Measurements from ENCODE around the gene SCAMP4.

The SCAMP4 gene

DNA sequence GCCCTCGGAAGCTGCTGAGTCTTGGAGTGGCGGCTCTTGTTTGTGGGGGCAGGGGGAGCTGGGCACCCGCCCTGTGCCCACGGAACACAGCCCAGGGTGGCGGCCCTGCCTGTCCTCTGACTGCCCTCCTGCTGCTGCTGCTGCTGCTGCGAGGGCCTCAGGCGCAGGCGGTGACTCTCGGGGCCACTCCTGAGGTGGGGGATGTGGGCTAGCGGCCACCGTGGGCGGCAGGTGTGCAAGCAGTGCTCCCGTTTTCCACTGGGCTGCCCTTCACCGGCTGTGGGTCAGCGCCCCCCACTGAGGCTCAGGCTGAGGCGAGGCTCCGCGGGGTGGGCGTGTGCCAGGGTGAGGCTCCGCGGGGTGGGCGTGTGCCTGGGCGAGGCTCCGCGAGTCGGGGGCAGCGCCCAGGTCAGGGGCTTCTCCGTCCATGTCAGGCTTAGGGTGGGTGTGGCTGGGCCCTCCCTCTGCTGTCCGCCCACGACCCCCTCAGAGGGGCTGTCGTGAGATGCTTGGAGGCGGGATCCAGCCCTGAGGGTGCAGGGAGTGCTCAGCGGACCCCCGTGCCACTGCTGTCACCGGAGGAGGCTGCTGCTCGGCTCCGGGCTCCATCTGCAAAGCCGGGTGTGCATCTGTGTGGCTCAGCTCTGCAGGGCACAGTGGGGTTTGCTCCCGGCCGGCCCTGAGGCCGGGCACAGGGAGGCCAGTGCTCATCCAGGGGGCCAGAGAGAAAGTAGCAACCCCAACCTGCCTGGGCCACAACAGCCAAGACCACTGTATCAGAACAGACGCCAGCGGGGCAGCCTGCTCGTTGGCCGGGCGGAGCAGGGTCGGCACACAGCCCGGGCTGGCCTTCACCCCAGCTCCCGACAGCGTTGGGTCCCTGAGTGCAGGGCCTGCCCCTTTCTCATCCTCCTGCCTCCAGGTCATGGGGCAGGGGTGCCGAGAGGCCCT lies 50.2 kb downstream of the SCAMP4 start:
- in situ Hi-C loops (cut with MboI; ENCODE audit: low sequenced_read_pairs) = no loop called here

DNA sequence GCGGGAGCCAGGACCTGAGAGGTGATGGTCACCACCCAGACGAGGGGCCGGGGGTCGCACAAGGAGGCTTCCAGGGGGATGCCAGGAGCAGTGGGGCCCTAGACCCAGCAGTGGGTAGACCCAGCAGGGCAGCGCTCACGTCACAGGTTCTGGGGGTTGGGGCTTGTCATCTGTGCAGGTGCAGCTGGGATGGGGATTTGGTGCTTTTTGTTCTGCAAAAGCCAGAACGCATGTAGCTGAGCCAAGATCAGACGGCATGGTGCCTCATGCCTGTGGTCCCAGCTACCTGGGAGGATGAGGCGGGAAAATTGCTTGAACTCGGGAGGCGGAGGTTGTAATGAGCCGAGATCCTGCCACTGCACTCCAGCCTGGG lies 50.9 kb downstream of the SCAMP4 start:
- in situ Hi-C loops (cut with MboI; ENCODE audit: low sequenced_read_pairs) = no loop called here

DNA sequence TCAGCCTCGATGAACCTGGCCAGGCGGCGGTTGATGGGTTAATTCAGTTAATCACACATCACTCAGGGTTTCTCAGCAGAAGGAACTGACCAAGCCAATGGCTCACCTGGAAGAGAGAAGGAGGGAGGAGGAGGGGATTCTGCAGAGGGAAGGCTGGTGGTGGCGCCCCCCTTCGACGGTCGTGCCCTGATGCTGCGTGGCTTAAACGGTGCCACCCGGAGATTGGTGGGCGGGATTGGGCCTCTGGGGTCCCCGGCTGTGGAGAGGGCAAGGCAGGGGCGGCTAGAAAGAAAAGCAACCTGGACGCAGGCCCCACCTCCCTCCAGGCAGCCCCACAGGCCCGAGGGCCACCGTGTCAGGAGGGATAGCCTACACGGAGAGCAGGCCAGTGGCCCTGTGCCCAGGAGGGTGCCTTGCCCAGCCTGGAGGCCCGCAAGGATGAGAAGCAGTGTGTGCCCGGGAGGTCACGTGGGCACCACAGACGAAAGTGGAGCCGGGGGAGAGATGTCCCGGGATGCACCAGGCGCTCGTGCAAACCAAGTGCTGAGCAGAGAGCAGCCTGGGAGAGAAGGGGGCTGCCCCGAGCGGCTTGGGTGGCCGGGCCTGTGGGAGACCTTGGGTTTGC lies 51.8 kb downstream of the SCAMP4 start:
- in situ Hi-C loops (cut with MboI; ENCODE audit: low sequenced_read_pairs) = no loop called here

DNA sequence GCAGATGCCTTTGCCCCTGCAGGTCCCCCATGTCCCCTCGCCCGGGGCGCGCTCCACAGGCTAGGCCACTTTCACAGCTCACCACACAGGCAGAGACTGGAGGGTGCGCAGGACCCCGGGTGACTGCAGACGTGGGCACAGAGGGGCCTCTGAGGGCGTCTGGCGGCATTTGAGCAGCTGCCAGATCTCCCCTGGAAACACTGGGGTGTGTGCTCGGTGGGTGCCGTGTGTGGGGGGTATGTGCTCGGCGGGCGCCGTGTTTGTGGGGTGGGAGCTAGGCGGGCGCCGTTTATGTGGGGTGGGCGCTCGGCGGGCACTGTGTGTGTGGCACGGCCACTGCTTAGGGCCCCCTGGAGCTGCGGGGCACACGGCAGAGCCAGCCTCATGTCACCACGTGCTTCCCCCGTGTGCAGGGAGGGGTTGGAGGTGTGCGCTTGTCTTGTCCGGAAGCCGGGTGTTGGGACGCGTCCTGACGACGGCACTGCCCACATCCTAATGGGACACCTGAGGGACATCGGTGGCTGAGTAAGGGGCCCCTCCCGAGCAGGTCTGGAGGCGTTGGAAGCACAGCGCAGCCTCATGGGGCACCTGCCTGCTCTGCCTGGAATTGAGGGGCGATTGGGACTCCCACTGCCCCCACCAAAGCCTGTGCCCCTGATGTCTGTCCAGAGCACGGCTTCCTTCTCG lies 52.5 kb downstream of the SCAMP4 start:
- in situ Hi-C loops (cut with MboI; ENCODE audit: low sequenced_read_pairs) = no loop called here

DNA sequence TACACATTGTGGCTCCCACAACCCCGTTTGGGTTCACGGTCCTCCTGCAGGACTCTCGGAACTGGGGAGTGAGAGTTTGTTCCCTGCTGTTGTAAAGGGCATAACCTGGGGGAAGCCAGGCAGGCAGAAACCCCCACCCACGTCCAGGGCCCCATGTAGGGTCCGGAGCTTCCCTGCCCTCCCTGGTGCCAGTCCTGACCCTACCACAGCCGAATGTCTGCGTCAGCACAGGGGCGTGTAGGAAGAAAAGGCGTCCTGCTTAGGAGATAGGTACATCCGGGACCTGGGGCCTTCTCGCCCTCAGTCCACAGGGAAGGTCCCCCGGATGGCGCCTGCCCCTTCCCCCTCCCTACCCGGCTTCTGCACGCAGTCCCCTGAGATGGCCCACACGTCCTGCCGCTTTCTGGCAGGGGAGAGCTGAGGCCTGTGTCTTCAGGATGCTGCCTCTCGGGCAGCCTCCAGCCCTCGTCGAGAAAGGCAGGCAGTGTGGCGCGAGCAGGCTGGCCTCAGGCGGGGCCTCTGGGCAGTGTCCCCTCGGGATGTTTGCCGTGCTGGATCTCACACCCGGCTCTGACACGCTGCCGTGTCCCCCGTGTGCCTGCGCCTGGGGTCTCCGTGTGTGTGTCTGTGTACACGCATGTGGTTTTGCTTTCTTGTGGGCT lies 54.9 kb downstream of the SCAMP4 start:
- in situ Hi-C loops (cut with MboI; ENCODE audit: low sequenced_read_pairs) = no loop called here

DNA sequence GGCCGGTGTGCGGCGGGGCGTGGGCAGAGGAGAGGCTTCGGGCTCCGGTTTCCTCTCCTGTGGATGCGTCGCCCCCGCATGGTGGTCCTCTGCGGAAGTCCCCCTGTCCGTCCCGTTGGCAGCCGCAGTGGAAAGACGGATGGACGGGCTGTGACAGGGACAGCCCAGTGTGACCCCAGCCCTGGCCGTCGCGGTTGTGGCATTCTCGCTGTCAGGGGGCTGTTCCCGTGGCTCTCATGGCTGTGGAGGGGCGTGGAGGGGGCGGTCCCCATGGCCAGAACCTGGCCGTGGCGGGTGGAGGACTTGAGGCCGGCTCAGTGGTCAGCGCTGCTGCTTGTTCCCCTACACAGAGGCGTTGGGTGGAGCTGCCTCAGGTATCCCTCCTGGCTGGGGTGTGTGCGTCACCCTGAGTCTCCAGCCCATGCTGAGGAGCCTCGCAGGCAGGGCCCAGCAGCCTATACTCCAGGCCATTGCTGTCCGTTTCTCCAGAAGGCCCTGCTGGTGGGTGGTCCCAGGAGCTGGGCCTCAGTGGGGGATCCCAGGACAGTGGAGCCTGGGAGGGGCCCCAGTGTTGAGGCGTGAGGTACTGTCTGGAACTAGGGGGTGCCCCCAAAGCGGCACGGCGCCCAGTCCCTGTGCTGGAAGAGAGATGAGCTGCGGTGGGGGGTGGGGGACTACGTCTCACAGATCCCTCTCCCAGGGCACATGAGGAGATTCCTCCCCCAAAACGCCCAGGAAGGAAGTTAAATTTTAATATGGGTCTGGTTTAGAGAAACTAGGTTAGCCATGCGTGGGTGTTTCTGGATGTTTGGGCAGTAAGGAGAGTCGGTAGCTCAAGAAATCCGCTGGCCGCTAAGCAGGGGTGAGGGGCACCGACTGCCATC lies 56.0 kb downstream of the SCAMP4 start:
- in situ Hi-C loops (cut with MboI; ENCODE audit: low sequenced_read_pairs) = no loop called here

DNA sequence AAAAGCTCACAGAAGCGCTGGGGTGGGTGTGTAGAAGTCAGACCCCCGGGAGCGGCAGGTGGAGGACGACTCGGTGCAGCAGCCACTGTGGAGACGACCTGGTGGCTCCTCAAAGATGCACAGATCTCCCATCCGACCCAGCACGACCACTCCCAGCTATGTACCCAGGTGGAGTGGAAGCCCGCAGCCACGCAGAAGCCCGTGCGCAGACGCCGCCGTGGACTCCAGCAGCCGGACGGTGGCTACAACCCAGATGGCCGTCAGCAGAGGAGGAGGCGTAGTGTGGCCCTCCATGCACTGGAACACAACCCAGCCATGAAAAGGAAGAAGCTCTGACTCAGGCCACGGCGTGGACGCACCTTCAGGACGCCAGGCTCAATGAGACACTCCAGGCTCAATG lies 57.5 kb downstream of the SCAMP4 start:
- in situ Hi-C loops (cut with MboI; ENCODE audit: low sequenced_read_pairs) = no loop called here

DNA sequence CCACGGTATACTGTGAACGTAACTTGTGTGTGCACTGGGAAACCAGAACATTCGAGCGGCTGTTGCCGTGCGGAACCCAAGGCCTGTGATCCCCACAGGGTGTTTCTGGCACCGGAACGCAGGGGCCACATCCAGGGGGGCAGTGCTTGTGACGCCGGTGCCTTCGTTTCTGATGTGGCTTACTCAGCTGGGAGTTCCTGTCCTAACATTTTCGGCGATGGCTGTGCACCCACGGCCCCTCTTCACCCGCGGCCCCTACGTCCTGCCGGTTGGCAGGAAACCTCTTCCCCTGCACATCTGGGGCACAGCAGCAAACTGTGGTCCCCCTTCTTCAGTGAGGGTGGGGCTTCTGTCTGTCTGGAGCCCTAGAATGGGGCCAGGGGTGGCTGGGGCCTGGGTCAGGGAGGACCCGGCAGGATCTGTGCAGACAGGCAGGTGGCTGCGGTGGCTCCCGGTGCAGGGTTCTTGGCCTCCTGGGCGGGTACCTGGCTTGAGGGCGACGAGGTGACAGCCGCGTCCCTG lies 61.9 kb downstream of the SCAMP4 start:
- in situ Hi-C loops (cut with MboI; ENCODE audit: low sequenced_read_pairs) = no loop called here

DNA sequence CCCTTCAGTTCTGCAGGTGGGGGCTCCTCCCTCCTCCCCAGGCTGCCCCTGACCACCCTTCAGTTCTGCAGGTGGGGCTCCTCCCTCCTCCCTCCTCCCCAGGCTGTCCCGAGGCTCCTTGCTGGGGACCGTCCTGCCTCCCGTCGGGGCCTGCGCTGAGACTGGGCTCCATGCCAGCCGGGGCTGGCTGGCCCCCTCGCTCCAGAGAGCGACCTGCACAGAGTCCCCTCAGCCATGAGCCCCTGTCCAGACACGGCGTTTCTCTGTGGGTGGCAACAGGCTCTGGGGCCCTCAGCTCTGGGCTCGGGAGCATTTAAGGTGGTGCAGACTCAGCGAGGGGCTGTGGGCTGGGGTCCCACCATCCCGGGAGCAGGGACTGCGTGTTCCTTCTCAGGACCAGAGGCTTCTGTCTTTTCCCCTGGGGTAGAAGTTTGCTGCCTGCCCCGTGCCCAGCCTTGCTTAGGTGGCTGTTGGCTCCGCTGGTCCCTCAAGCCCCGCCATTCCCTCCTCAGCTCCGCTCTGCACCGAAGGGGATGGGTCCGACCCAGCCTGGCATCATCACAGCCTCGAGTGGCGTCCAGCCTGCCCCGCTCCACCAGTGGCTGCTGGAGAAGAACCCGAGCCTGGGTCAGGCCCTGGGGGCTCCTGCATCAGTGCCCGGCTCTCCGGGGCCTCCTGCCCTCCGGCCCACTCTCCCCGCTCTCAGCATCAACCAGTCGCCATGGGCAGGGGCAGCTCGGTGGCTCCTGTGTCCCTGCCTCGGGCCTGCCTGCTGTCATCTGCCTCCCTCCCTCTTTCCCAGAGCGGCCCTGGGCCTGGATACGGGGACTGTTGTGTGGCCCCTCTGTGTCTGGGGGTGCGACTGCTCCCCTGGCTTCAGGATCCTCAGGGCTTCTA lies 63.3 kb downstream of the SCAMP4 start:
- in situ Hi-C loops (cut with MboI; ENCODE audit: low sequenced_read_pairs) = no loop called here

DNA sequence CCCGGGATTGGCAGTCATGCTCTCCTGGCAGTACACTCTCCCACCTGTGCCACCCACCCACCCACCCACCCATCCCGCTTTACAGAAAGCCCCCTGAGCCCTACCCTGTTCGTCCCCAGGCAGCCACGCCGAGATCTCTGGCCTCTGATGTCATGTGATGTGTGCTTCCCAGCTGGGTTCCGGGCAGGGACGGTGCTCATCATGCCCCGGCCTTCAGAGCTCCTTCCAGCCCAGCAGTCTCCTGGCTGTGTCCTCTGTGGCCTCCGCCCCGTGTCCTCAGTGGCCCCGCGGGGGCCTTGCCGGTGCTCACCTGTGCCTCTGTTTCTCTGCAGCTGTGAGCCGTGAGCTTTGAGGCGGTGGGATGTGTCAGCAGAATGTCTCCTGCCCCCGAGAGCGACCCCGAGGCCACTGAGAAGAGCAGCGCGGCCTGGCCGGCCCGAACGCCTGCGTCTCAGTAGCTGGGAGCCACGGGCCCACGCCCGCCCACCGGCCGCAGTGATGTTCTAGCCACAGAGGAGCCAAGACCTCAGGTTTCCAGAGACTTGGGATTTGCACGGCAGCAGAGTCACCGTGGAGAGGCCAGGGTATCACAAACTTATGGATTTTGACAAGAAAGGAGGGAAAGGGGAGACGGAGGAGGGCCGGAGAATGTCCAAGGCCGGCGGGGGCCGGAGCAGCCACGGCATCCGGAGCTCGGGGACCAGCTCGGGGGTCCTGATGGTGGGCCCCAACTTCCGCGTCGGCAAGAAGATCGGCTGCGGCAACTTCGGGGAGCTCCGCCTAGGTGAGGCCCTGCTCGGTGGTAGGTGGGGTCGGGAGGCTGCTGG lies 64.2 kb downstream of the SCAMP4 start:
- in situ Hi-C loops (cut with MboI; ENCODE audit: low sequenced_read_pairs) = no loop called here

DNA sequence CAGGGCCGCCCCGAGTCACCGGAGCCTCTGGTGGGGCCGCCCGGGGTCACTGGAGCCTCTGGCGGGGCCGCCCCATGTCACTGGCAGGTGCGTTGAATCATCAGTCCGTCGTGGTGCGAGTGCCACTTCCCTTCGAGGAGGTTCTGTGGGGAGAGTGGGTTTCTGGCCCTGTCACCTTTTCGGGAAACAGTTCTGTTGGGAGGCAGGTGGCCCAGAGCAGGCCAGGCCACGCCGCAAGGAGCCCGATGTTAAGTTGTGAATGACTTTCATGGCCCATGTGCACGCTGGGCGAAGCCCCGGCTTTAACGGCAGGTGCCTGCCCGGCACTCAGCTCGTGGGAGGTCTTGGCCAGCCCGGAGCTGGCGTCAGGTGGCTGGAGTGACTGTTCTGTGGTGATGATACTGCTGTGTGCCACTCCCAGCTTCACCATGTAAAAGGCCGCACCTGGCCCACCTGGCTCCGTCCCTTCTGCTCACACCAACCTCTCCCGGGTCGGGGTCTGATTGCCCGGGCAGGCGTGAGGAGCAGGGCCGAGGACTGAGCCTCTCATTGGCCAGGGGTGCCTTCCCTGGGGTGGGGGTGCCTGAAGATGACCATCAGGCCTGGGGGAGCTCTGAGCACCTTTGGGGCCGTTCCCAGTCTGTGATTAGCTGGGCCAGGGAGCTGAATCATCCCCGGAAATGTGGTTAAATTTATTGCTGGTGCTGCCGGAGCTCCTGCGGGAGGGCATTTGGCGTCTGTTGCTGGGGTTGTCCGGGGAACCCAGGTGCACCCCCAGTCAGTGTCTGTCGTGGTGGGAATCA lies 65.0 kb downstream of the SCAMP4 start:
- in situ Hi-C loops (cut with MboI; ENCODE audit: low sequenced_read_pairs) = no loop called here

DNA sequence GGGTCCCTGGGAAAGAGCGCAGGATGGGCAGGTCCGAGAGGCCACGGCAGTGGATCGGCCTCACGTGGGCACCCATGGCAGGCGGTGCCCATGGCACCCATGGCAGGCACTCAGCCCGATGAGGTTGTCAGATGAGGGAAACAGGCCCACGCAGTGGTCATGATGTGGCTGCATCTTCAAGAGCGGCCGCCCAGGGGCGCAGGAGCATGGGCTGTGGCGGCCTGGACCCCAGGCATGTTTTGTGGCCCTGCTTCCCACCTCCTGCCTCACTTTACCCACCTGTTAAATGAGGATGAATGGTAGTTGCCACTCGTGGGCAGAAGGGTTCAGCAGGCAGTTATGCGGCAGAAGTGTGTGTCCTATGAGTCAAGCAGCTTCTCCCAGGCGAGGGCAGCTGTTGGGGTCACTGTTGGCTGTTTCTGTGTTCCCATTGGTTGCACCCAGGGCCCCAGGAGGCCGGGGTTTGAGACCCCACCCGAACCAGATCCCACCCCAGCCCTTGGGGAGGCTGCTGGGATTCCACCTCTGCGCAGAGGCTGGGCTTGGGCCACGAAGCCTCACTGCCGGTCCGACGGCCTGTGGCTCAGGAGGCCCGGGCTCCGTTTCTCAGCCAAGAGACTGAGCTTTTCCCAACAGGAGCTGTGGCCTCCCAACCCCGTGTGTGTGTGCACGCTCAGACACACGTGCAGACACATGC lies 65.8 kb downstream of the SCAMP4 start:
- in situ Hi-C loops (cut with MboI; ENCODE audit: low sequenced_read_pairs) = no loop called here

DNA sequence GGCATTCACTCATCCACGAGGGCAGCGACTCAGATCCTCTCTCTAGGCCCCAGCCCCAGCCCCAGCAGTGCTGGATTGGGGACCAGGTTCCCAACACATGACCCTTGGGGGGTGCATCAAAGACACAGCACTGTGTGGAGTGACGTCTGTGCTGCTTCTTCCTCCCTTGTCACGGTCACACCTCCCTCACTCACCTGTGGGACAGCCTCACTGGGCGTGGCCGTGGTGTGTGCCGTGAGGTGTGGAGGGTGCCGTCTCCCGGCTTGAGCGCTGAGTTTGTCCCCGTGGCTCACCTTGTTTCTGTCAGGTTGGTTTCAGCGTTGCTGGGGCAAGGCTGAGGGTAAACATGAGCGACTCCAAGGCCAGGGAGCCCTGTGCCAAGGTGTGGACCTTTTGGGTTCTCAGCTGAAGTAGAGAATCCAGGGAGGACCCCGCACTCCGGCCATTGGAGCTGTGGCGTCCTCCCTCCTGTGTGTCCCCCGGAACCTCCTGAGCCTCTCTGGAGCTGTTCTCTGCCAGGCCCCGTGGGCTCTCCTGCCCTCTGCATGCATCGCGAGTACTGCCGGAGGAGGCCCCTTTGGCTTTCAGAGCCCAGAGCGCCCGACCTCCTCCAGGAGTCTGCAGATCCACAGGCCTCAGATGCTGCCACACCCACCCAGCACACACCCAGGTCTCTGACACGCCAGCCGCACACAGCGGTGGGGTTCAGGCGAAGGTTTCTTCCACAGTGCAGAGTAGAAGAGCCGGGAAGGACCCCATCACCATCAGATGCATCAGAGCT lies 69.4 kb downstream of the SCAMP4 start:
- in situ Hi-C loops (cut with MboI; ENCODE audit: low sequenced_read_pairs) = no loop called here

DNA sequence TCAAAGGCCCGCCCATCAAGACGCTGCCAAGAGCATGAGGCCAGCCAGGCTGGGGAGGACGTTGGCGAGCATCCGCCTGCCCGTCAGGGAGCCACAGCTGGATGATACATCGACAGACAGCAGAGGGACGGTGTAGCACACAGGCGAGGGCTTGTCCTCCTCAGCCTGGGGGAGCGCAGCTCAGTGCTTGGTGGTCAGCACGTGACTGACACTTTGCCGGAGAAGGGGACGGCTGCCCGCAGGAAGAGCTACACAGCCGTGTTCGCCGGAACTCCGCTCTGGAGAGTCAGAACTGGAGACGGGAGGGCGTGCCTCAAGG lies 69.9 kb downstream of the SCAMP4 start:
- in situ Hi-C loops (cut with MboI; ENCODE audit: low sequenced_read_pairs) = no loop called here
